ENCODE results near the gene TERB1.

DNA sequence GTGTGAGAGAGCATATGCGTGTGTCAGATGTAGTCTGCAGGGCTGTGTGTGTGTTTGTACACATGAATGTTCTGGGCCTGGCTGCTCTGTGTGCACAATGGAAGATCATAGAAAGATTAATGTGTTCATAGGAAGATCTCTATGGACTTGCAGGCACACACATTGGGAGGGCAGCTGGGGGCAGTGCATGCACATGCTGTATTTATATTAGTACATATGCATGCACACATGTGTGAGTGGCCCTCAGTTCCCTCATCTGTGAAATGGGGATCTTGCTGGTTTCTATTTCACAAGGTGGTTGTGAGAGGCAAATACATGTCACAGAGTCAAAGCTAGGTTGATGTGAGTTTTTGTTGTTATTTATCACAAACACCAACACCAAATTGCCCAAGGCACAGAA, 44.9 kb upstream of the TERB1 start:
- TF ChIP-seq CTCF (IDR thresholded peaks at IDR 0.05) (no peak), POLR2A (IDR thresholded peaks at IDR 0.05) (no peak)

Data from thyroid gland (tissue), 4 donors.